Adrenal gland (tissue), 5 donors: Measurements from ENCODE around the gene BACH2.

Source experiments
- CTCF ChIP-seq, 6 experiments: fragments of 450-650 bp in 4 of 6; fragments of 200-600 bp in 2 of 6; sonication (generic) in 1 of 6; IDR thresholded peaks; 1 replicate in 5 of 6; 2 replicates in 1 of 6; pipeline versions ENCODE4 v1.5.1 to v1.8.0; 2016 to 2021; ENCODE audit warnings: antibody characterized with exemption in 6 of 6, mild to moderate bottlenecking in 2 of 6, moderate library complexity in 1 of 6
- POLR2A ChIP-seq, 2 donors: fragments of 450-650 bp; IDR thresholded peaks; one replicate each; pipeline ENCODE4 v1.6.1; 2017; ENCODE audit warnings: antibody characterized with exemption in 2 of 2, mild to moderate bottlenecking in 2 of 2, moderate library complexity in 1 of 2
- donor health status: DM: no; HTN: no; CAD: no.

- no peak for TF ChIP-seq CTCF (IDR thresholded peaks at IDR 0.05)
- TF ChIP-seq POLR2A (IDR thresholded peaks at IDR 0.05): no peak
These were observed 5.7 kb downstream of the BACH2 start for GRCh38 chr6:90290811-90291420.
